Measurements from ENCODE around the gene PRSS57. TPM values are rescaled to one million over a fixed set of nuclear protein-coding genes. Genes with fewer than 3 reads are reported as not detected.

The PRSS57 gene
- polyA plus RNA-seq, 1 donor (not counting 4 experiments of a cell fraction or from before 2014, with no cell fraction given), result not detected

DNA sequence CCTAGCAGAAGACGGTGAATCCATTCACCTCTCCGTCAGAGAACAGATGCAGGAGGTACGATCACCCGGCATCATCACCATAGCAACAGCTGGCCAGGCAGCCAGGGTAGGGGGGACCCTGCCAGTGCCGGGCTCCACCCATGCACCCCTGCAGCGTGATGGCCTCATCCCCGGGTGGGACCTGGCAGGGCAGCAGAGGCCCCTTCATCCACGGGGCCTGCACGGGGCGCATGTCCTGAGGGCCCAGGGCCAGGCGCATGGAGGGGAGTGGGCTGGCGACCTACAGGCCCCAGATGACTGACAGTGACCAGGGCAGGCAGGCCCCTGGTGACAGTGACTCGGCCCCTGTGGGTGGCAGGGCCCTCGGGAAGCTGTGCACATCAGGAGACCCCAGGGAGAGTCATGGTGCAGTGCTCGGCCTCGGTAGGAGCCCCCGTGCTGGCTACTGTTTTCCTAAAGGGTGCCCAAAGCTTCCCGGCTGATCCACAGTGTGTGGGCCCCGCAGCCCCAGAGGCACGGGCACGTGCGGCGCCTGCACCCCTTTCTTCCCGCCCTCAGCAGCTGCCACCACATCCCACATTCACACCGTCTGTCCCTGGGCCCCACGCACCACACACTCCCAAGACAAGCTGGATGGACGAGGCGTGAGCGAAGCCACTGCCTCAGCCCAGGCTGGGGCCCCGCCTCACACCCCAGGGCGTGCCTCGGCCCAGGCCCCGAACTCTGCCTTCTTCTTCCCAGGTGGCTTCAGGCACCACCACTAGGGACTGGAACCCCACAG, 37.0 kb downstream of the PRSS57 start:
- H2AFZ ChIP-seq (ENCODE audit: control insufficient read depth, low read length), result no peak overlapping the region
- H3K4me3 ChIP-seq (ENCODE audit: control insufficient read depth in 2 of 3, extremely low read depth in 1 of 3, insufficient read depth in 2 of 3, low read depth in 1 of 3, low read length in 3 of 3), result peak overlapping the region in 2 of 3 experiments; percentile 2 to 29
- peaks cover 19 to 26% of the 10 kb centered on the region in 2 experiments for H3K36me3 ChIP-seq (ENCODE audit: control insufficient read depth in 2 of 2, extremely low read depth in 1 of 2, insufficient read depth in 2 of 2, low read length in 2 of 2)
- H4K20me1 ChIP-seq (ENCODE audit: control insufficient read depth, extremely low read depth, insufficient read depth, low read length), result peaks cover 68% of the 10 kb centered on the region
- H3K9ac ChIP-seq (ENCODE audit: control insufficient read depth, extremely low read depth, insufficient read depth, low read length), result peak overlapping the region; percentile 86
- no peaks in the 10 kb centered on the region for H3K9me3 ChIP-seq (ENCODE audit: control insufficient read depth, low read depth, low read length)
- H3K4me2 ChIP-seq (ENCODE audit: control insufficient read depth, extremely low read depth, insufficient read depth, low read depth, low read length), result peak overlapping the region; percentile 99
- peaks cover 96% of the 10 kb centered on the region for H3K79me2 ChIP-seq (ENCODE audit: control insufficient read depth, insufficient read depth, low read length)
- H3K9me1 ChIP-seq (ENCODE audit: control insufficient read depth, extremely low read depth, insufficient read depth, low read length), result peaks cover 6% of the 10 kb centered on the region
- peak overlapping the region; percentile 96 for H3K27ac ChIP-seq (ENCODE audit: control insufficient read depth, insufficient read depth, low read length)
- TF ChIP-seq, protein P1, sequence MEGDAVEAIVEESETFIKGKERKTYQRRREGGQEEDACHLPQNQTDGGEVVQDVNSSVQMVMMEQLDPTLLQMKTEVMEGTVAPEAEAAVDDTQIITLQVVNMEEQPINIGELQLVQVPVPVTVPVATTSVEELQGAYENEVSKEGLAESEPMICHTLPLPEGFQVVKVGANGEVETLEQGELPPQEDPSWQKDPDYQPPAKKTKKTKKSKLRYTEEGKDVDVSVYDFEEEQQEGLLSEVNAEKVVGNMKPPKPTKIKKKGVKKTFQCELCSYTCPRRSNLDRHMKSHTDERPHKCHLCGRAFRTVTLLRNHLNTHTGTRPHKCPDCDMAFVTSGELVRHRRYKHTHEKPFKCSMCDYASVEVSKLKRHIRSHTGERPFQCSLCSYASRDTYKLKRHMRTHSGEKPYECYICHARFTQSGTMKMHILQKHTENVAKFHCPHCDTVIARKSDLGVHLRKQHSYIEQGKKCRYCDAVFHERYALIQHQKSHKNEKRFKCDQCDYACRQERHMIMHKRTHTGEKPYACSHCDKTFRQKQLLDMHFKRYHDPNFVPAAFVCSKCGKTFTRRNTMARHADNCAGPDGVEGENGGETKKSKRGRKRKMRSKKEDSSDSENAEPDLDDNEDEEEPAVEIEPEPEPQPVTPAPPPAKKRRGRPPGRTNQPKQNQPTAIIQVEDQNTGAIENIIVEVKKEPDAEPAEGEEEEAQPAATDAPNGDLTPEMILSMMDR (optimal IDR thresholded peaks at IDR 0.05 in 1 of 3, IDR thresholded peaks at IDR 0.05 in 1 of 3, conservative IDR thresholded peaks at IDR 0.05 in 1 of 3; ENCODE audit: extremely low read depth in 1 of 3, insufficient read depth in 2 of 3, low read length in 3 of 3), result no peak
- no peak for TF ChIP-seq EZH2 (IDR thresholded peaks at IDR 0.05; ENCODE audit: low read length)
- no peak for DNase-seq (ENCODE audit: low read depth, low spot score)
- FAIRE-seq, result no peak
- dilution Hi-C loops (cut with MboI; ENCODE audit: extremely low pct_ligation_motif_present, low sequenced_read_pairs), result no loop called here
- no peaks in the 10 kb centered on the region for H3K27me3 ChIP-seq (ENCODE audit: control insufficient read depth, extremely low read depth, insufficient read depth, low read length)
- peaks cover 37% of the 10 kb centered on the region for H3K4me1 ChIP-seq (ENCODE audit: control insufficient read depth, extremely low read depth, insufficient read depth, low read length)

DNA sequence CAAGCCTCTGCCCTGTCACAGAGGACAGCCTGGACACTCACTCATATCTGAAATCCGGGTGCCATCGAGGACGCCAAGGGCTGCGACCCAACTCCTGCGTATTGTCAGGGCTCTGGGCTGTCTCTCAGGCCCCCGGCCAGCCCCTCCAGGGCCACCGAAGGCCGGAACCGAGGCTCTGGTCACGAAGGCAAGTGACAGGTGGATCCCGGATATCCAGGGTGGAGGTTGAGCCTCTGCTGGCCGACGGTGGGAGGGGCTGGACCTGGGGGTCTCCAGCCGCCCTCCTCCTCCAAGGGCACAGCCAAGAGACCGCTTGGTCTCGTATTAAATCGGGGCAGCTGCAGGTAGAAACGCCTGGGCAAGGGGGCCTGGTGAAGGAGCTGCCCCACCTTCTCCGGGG, 37.6 kb downstream of the PRSS57 start:
- DNase-seq (ENCODE audit: low read depth, low spot score), result no peak
- H2AFZ ChIP-seq (ENCODE audit: control insufficient read depth, low read length), result no peak overlapping the region
- peaks cover 20 to 32% of the 10 kb centered on the region in 2 experiments for H3K36me3 ChIP-seq (ENCODE audit: control insufficient read depth in 2 of 2, extremely low read depth in 1 of 2, insufficient read depth in 2 of 2, low read length in 2 of 2)
- no peaks in the 10 kb centered on the region for H3K27me3 ChIP-seq (ENCODE audit: control insufficient read depth, extremely low read depth, insufficient read depth, low read length)
- dilution Hi-C loops (cut with MboI; ENCODE audit: extremely low pct_ligation_motif_present, low sequenced_read_pairs), result no loop called here
- no peaks in the 10 kb centered on the region for H3K9me3 ChIP-seq (ENCODE audit: control insufficient read depth, low read depth, low read length)
- no peak overlapping the region for H3K27ac ChIP-seq (ENCODE audit: control insufficient read depth, insufficient read depth, low read length)
- no peak overlapping the region for H3K9ac ChIP-seq (ENCODE audit: control insufficient read depth, extremely low read depth, insufficient read depth, low read length)
- no peak overlapping the region for H3K4me3 ChIP-seq (ENCODE audit: control insufficient read depth in 2 of 3, extremely low read depth in 1 of 3, insufficient read depth in 2 of 3, low read depth in 1 of 3, low read length in 3 of 3)
- peaks cover 36% of the 10 kb centered on the region for H3K4me1 ChIP-seq (ENCODE audit: control insufficient read depth, extremely low read depth, insufficient read depth, low read length)
- peaks cover 6% of the 10 kb centered on the region for H3K9me1 ChIP-seq (ENCODE audit: control insufficient read depth, extremely low read depth, insufficient read depth, low read length)
- FAIRE-seq, result no peak
- peaks cover 98% of the 10 kb centered on the region for H3K79me2 ChIP-seq (ENCODE audit: control insufficient read depth, insufficient read depth, low read length)
- H3K4me2 ChIP-seq (ENCODE audit: control insufficient read depth, extremely low read depth, insufficient read depth, low read depth, low read length), result no peak overlapping the region
- peaks cover 74% of the 10 kb centered on the region for H4K20me1 ChIP-seq (ENCODE audit: control insufficient read depth, extremely low read depth, insufficient read depth, low read length)
- TF ChIP-seq, protein P1 (optimal IDR thresholded peaks at IDR 0.05 in 1 of 3, IDR thresholded peaks at IDR 0.05 in 1 of 3, conservative IDR thresholded peaks at IDR 0.05 in 1 of 3; ENCODE audit: extremely low read depth in 1 of 3, insufficient read depth in 2 of 3, low read length in 3 of 3), result no peak
- TF ChIP-seq EZH2 (IDR thresholded peaks at IDR 0.05; ENCODE audit: low read length), result no peak

All from keratinocyte (primary cell).